ENCODE measurements around the gene JUN.

Gene JUN

GRCh38 chr1:58816072-58816746, 32.4 kb upstream of the JUN start:
- no peak for TF ChIP-seq CTCF (IDR thresholded peaks at IDR 0.05; ENCODE audit: low read depth, low read length)
- H3K4me3 ChIP-seq (ENCODE audit: low read depth, low read length): peak overlapping the region; percentile 77
- H3K36me3 ChIP-seq: no peaks in the 10 kb centered on the region
- no peaks in the 10 kb centered on the region for H3K27me3 ChIP-seq (ENCODE audit: insufficient read depth, low read depth, severe bottlenecking)
- peak; percentile 84 for DNase-seq
- no peaks in the 10 kb centered on the region for H3K9me3 ChIP-seq (ENCODE audit: severe bottlenecking)
- H3K27ac ChIP-seq: peak overlapping the region; percentile 72

- Histone ChIP-seq H3K4me3 (ENCODE audit: low read depth, low read length) (peak overlapping the region; percentile 77), H3K27ac (peak overlapping the region; percentile 72), H3K27me3 (ENCODE audit: insufficient read depth, low read depth, severe bottlenecking) (no peaks in the 10 kb centered on the region), H3K9me3 (ENCODE audit: severe bottlenecking) (no peaks in the 10 kb centered on the region), H3K36me3 (no peaks in the 10 kb centered on the region)
- no peak for TF ChIP-seq CTCF (IDR thresholded peaks at IDR 0.05; ENCODE audit: low read depth, low read length)
- DNase-seq: no peak
Observed at GRCh38 chr1:58815686-58816071, 31.8 kb upstream of the JUN start.

GRCh38 chr1:58815069-58815685, 31.3 kb upstream of the JUN start:
- Histone ChIP-seq H3K27me3 (ENCODE audit: insufficient read depth, low read depth, severe bottlenecking) (no peaks in the 10 kb centered on the region), H3K4me3 (ENCODE audit: low read depth, low read length) (no peak overlapping the region), H3K9me3 (ENCODE audit: severe bottlenecking) (no peaks in the 10 kb centered on the region), H3K27ac (no peak overlapping the region), H3K36me3 (no peaks in the 10 kb centered on the region)
- no peak for DNase-seq
- TF ChIP-seq CTCF (IDR thresholded peaks at IDR 0.05; ENCODE audit: low read depth, low read length): no peak

- DNase-seq: no peak
- H3K27ac ChIP-seq: no peak overlapping the region
- no peak for TF ChIP-seq CTCF (IDR thresholded peaks at IDR 0.05; ENCODE audit: low read depth, low read length)
Observed at GRCh38 chr1:58814251-58815068, 30.6 kb upstream of the JUN start.

GRCh38 chr1:58813801-58814200, 30.0 kb upstream of the JUN start:
- H3K27ac ChIP-seq: no peak overlapping the region
- no peak for TF ChIP-seq CTCF (IDR thresholded peaks at IDR 0.05; ENCODE audit: low read depth, low read length)
- no peaks in the 10 kb centered on the region for H3K9me3 ChIP-seq (ENCODE audit: severe bottlenecking)
- DNase-seq: no peak
- H3K4me3 ChIP-seq (ENCODE audit: low read depth, low read length): no peak overlapping the region
- no peaks in the 10 kb centered on the region for H3K27me3 ChIP-seq (ENCODE audit: insufficient read depth, low read depth, severe bottlenecking)
- H3K36me3 ChIP-seq: no peaks in the 10 kb centered on the region

More at GRCh38 chr1:58814251-58815068, 30.6 kb upstream of the JUN start:
- H3K27me3 ChIP-seq (ENCODE audit: insufficient read depth, low read depth, severe bottlenecking): no peaks in the 10 kb centered on the region
- H3K9me3 ChIP-seq (ENCODE audit: severe bottlenecking): no peaks in the 10 kb centered on the region
- no peaks in the 10 kb centered on the region for H3K36me3 ChIP-seq
- no peak overlapping the region for H3K4me3 ChIP-seq (ENCODE audit: low read depth, low read length)

Data from WERI-Rb-1 (cell line).